Stimulated activated naive CD8-positive, alpha-beta T cell treated with anti-CD3 and anti-CD28 coated beads, Interleukin-15, amount 100 ng/mL, for 72 hours (primary cell): ENCODE data around the gene GNG7.
A peak's percentile ranks its signal among the peaks of the same experiment; 100 is the strongest.
"Not testable (repeated sequence)": the region's sequence is repeated elsewhere in the genome, so short reads cannot be mapped to it uniquely, and the experiment has no call there.

ENCODE experiments used
- ATAC-seq: fragments of 150-1000 bp; cut with Tn5 transposase; 2 replicates; pipeline ENCODE4 v1.10.0; 2021; ENCODE audit warnings: mild to moderate bottlenecking, moderate library complexity
- DNase-seq, 2 donors: peaks; one replicate each; pipeline ENCODE4 v3.0.0; 2021 to 2022
- H3K27ac Mint-ChIP-seq, 2 donors: one replicate each; pipeline ENCODE4 v1.8.0; 2022; ENCODE audit warnings: mild to moderate bottlenecking in 2 of 2, mixed read lengths in 2 of 2, moderate library complexity in 2 of 2
- H3K27me3 Mint-ChIP-seq: one replicate; pipeline ENCODE4 v1.8.0; 2022; ENCODE audit warnings: mixed read lengths
- H3K4me1 Mint-ChIP-seq: one replicate; pipeline ENCODE4 v1.8.0; 2022; ENCODE audit warnings: mild to moderate bottlenecking, mixed read lengths
- H3K4me3 Mint-ChIP-seq, 2 donors: one replicate each; pipeline ENCODE4 v1.8.0; 2022; ENCODE audit warnings: mild to moderate bottlenecking in 2 of 2, mixed read lengths in 2 of 2, moderate library complexity in 1 of 2
- H3K9me3 Mint-ChIP-seq, 2 donors: one replicate each; pipeline ENCODE4 v1.8.0; 2022; ENCODE audit warnings: mixed read lengths in 2 of 2

The GNG7 gene

DNA sequence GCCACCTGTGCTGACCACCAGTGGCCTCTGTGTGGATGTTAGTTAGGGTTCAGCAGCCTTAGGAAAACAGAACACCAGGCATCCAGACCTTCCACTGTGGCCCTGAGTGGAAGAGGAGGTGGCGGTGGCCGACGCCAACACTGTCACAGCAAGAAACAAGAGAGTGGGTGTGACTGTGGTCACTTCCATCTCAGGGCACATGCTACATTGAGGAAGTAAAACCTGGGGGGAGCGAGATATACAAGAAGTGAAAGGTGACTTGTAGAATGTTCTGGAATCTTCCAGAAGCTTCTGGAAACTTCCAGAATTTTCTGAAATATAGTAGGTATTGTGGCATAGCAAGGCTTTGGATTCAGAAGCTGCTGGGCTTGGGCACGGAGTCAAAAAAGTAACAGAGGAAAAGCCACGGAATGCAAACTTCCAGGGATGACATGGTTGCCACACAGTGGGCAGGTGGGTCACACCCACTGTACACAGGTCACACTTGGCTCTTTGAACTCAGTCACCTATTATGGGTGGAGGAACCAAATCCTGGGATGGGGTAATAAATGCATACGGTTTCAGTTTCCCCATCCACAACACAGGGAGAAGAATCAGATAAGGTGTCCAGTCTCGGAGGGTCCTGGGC is 24.3 kb downstream of the GNG7 start:
- no peaks in the 10 kb centered on the region for H3K27me3 Mint-ChIP-seq
- DNase-seq (no peak), ATAC-seq (no peak)
- H3K27ac Mint-ChIP-seq: no peak overlapping the region
- peaks cover 0 to 14% of the 10 kb centered on the region in 2 donors for H3K9me3 Mint-ChIP-seq
- H3K4me1 Mint-ChIP-seq: no peaks in the 10 kb centered on the region
- no peak overlapping the region for H3K4me3 Mint-ChIP-seq

DNA sequence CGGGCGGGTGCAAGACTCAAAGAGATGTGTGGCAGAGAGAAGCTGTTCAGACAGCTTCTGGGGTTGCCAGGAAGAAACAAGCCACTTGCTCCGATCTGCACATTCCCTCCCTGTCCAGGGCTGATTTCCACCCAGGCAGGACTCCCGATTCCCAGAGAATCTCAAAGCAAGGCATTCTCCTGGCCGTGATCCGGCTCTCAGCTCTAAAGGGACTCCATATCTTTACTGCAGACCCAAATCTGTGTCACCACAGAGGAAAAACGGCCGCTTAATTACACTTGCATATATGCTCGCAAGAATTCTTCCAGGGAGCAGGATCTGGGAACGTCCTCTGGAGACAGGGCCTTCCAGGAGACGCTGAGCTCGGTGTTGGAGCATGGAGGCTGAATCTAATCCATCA is 25.7 kb downstream of the GNG7 start:
- no peaks in the 10 kb centered on the region for H3K4me1 Mint-ChIP-seq
- H3K9me3 Mint-ChIP-seq: peaks cover 0 to 14% of the 10 kb centered on the region in 2 donors
- no peak overlapping the region for H3K27ac Mint-ChIP-seq
- no peaks in the 10 kb centered on the region for H3K27me3 Mint-ChIP-seq
- DNase-seq (no peak), ATAC-seq (no peak)
- H3K4me3 Mint-ChIP-seq: no peak overlapping the region

DNA sequence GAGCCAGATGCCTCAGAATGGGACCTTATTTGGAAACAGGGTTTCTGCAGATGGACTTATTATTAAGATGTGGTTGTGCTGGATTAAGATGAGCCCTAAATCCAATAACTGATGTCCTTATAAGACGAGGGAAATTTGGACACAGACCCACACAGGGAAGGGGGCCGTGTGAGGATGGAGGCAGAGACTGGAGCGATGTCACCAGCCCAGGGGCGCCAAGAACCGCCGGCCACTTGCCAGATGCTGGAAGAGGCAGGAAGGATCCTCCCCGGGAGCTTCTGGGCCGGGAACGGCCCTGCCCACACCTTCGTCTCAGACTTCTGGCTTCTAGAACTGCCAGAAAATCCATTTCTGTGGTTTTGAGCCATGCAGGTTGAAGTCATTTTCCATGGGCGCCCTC is 26.6 kb downstream of the GNG7 start:
- no peak for DNase-seq
- Mint-ChIP-seq H3K27ac (no peak overlapping the region), H3K27me3 (no peaks in the 10 kb centered on the region), H3K4me3 (no peak overlapping the region), H3K4me1 (no peaks in the 10 kb centered on the region), H3K9me3 (peaks cover 0 to 14% of the 10 kb centered on the region in 2 donors)
- no peak for ATAC-seq

DNA sequence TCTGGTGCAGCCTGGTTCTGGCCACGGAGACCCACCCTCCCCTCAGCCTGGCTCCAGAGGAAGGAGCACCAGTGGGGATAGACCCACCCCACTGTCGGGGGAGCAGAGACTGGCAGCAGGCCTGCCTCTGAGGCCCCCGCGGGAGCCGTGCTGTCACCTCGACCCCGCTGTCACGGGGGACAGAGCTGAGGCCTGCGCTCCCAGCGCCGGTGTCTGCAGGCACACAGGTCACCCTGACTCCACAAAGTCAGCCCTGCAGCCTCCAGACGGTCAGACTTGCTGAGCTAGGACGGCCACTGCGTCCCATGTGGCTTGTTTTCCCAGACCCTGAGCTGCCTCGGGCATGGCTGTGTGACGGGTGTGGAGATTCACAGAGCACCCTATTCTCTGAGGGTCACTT is 32.3 kb downstream of the GNG7 start:
- H3K9me3 Mint-ChIP-seq: no peaks in the 10 kb centered on the region
- DNase-seq (no peak), ATAC-seq (no peak)
- no peaks in the 10 kb centered on the region for H3K4me1 Mint-ChIP-seq
- H3K4me3 Mint-ChIP-seq: no peak overlapping the region
- H3K27ac Mint-ChIP-seq: no peak overlapping the region
- no peaks in the 10 kb centered on the region for H3K27me3 Mint-ChIP-seq

DNA sequence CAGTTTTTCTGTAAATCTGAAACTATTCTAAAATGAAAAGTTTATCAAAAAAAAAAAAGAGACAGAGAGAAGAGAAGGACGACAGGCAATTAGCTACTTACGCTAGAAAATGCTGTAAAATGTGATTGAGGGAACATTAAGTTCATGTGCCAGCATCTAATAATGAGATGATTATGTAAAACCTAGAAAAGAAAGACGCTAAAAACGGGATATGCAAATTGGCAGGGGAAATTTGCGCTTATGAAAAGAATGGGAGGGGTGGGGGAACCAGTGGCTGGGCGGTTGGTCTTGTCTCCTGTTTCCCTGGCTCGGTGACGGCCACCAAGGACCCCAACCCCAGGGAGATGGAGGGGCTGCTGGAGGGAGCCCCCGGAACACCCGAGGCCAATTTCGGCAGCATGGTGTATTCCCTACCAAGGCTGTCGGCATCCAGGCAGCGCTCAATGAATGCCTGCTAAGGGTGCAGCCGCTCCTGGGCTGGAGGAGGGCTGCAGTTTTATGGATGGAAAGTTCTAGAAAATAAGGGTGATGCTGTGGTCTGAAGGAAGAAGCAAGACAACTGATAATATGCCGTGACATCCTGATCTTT is 34.2 kb downstream of the GNG7 start:
- no peaks in the 10 kb centered on the region for H3K9me3 Mint-ChIP-seq
- no peak for ATAC-seq
- no peak for DNase-seq
- no peak overlapping the region for H3K4me3 Mint-ChIP-seq
- no peaks in the 10 kb centered on the region for H3K27me3 Mint-ChIP-seq
- H3K27ac Mint-ChIP-seq: no peak overlapping the region
- no peaks in the 10 kb centered on the region for H3K4me1 Mint-ChIP-seq

DNA sequence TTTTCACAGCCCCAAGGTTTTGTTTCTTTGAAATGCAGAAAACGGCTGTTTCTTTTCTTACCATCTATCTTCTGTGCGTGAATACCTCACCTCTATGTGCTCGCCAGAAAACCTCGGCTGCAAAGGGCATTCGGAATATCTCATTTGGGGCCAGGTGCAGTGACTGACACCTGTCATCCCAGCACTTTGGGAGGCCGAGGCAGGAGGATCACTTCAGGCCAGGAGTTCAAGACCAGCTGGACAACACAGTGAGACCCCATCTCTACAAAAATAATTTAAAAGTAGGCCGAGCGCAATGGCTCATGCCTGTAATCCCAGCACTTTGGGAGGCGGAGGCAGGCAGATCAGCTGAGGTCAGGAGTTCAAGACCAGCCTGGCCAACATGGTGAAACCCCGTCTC is 35.1 kb downstream of the GNG7 start:
- not testable (repeated sequence) for H3K4me1 Mint-ChIP-seq, ATAC-seq, H3K27me3 Mint-ChIP-seq, H3K9me3 Mint-ChIP-seq, DNase-seq, H3K4me3 Mint-ChIP-seq
- H3K27ac Mint-ChIP-seq: peak overlapping the region in 1 of 2 donors; percentile 28

DNA sequence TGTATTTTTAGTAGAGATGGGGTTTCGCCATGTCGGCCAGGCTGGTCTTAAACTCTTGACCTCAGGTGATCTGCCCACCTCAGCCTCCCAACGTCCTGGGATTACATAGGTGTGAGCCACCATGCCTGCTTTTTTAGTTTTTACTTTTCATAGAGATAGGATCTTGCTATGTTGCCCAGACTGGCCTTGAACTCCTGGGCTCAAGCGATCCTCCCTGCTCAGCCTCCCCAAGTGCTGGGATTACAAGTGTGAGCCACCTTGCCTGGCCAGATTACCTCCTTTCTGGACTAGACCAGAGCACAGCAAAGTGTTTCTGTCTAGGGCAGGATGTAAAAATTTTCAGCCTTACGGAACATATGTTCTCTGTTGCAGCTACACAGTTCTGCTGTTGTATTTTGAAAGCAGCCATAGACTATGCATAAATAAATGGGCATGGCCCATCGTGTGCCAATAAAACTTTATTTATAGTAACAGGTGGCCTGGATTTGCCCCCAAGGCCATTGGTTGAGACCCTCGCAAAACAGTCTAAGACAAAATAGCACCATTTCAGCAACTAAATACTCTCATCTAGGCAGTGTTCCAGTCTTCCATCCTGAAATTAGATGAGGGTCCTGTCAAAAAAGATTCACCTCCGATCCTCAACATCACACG is 36.0 kb downstream of the GNG7 start:
- Mint-ChIP-seq H3K27me3 (no peaks in the 10 kb centered on the region), H3K9me3 (no peaks in the 10 kb centered on the region), H3K4me3 (no peak overlapping the region), H3K27ac (peak overlapping the region in 1 of 2 donors; percentile 52), H3K4me1 (no peaks in the 10 kb centered on the region)
- ATAC-seq: no peak
- DNase-seq: no peak

DNA sequence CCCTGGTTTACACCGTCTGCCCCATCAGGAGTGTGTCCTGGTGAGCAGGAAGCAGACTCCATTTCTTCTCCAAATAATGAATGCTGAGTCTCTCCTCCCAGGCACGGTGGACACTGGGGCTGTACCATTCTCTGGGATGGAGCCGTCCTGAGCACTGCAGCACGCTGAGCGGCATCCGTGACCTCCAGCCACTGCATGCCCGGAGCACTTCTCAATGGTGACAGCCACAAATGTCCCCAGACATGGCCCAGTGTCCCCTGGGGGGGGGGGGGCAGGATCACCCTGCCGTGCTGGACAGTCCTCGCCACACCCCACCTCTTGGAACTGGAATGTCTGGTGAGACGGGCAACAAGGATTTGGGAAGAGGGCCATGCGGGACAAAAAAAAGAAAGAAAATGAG is 37.4 kb downstream of the GNG7 start:
- no peak overlapping the region for H3K27ac Mint-ChIP-seq
- H3K4me1 Mint-ChIP-seq: no peaks in the 10 kb centered on the region
- ATAC-seq (no peak), DNase-seq (no peak)
- H3K9me3 Mint-ChIP-seq: no peaks in the 10 kb centered on the region
- H3K27me3 Mint-ChIP-seq: no peaks in the 10 kb centered on the region
- H3K4me3 Mint-ChIP-seq: no peak overlapping the region

DNA sequence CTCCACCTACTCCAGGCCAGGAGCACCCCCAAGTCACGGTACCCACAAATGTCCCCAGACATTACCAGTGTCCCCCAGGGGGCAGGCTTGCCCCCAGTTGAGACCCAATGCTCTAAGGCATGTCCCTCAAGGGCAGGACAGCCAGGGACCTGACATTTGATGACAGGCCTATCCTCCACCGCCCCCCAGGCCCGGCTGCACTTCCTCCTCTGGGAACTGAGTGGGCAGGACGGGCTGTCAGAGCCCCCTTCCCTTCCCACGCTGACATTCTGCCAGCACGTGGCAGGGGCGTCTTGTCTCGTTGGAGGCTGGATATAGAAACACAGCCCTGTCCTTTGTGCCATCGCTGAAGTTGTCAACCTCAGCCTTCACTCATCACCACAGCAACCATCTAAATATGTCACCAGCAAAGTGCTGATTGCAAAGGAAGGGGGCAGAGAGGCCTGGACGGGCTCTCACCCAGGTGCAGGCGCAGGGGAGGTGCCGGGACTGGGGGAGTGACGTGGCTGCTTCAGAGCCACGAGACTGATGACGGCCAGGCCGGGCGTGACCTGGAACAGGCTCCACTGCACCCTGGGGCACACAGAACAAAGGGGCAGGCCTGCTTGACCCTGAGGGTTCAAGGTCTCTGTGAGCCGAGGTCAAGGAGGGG is 38.4 kb downstream of the GNG7 start:
- Mint-ChIP-seq H3K27ac (no peak overlapping the region), H3K27me3 (no peaks in the 10 kb centered on the region), H3K9me3 (no peaks in the 10 kb centered on the region), H3K4me1 (no peaks in the 10 kb centered on the region), H3K4me3 (no peak overlapping the region)
- no peak for DNase-seq
- no peak for ATAC-seq

DNA sequence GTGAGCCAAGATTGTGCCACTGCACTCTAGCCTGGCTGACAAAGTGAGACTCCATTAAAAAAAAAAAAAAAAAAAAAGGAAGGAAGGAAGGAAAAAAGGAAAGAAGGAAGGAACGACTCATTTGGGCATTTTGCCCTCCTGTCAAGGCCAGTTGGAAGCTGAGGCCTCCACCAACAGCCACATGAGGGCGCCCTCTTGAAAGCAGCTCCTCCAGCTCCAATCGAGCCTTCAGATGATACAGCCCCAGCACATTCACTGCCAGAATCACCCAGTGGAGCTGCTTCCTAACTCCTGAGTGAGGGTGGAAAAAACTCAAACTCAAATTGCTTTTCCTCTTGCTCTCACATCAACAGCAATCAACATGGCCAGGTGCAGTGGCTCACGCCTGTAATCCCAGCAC is 40.9 kb downstream of the GNG7 start:
- H3K27ac Mint-ChIP-seq: no peak overlapping the region
- no peaks in the 10 kb centered on the region for H3K27me3 Mint-ChIP-seq
- no peaks in the 10 kb centered on the region for H3K9me3 Mint-ChIP-seq
- no peak overlapping the region for H3K4me3 Mint-ChIP-seq
- DNase-seq (no peak), ATAC-seq (no peak)
- no peaks in the 10 kb centered on the region for H3K4me1 Mint-ChIP-seq

DNA sequence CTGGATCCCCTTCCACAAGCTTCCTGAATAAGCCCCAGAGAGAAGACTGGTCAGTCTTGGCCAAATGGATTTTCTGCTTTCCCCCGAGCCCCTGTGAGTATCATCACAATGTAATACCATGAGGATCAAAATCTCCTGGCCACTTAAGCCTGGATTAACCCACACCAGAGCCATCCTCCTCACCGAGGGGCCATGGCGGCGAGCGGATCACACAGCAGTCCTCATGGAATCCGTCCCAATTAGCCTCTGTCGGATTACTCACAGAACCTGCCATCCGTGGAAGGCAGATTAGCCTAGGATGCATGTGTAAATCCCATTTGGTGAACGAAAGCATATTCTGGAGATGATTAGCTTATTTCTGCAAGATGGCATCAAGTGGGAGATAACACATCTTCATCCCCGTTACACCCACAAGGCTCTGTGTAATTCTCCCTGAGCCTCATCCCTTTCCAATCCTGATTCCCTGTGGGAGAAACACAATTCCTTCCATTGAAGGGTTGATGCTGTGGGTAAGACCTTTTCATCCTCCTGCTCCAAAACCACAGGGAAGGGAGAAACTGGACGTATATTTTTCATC is 42.5 kb downstream of the GNG7 start:
- Mint-ChIP-seq H3K27ac (no peak overlapping the region), H3K9me3 (no peaks in the 10 kb centered on the region), H3K27me3 (no peaks in the 10 kb centered on the region), H3K4me3 (no peak overlapping the region), H3K4me1 (no peaks in the 10 kb centered on the region)
- ATAC-seq (no peak), DNase-seq (no peak)

DNA sequence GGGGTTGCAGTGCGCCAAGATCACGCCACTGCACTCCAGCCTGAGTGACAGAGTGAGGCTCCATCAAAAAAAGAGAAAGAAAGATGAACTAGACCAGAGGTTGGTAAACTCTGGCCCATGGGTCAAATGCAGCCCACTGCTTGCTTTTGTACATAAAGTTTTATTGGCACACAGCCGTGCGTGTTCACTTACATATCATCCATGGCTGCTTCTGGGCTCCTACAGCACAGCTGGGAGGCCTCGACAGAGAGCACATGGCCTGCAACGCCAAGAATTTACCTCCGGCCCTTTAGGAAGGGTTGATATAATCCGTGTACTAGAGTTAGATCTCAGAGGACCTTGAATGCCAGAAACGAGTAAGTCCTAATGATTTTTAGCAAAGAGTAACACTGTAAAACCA is 46.0 kb downstream of the GNG7 start:
- DNase-seq (no peak), ATAC-seq (no peak)
- Mint-ChIP-seq H3K27ac (peak overlapping the region in 1 of 2 donors; percentile 59), H3K4me1 (no peaks in the 10 kb centered on the region), H3K4me3 (no peak overlapping the region), H3K27me3 (no peaks in the 10 kb centered on the region), H3K9me3 (no peaks in the 10 kb centered on the region)

DNA sequence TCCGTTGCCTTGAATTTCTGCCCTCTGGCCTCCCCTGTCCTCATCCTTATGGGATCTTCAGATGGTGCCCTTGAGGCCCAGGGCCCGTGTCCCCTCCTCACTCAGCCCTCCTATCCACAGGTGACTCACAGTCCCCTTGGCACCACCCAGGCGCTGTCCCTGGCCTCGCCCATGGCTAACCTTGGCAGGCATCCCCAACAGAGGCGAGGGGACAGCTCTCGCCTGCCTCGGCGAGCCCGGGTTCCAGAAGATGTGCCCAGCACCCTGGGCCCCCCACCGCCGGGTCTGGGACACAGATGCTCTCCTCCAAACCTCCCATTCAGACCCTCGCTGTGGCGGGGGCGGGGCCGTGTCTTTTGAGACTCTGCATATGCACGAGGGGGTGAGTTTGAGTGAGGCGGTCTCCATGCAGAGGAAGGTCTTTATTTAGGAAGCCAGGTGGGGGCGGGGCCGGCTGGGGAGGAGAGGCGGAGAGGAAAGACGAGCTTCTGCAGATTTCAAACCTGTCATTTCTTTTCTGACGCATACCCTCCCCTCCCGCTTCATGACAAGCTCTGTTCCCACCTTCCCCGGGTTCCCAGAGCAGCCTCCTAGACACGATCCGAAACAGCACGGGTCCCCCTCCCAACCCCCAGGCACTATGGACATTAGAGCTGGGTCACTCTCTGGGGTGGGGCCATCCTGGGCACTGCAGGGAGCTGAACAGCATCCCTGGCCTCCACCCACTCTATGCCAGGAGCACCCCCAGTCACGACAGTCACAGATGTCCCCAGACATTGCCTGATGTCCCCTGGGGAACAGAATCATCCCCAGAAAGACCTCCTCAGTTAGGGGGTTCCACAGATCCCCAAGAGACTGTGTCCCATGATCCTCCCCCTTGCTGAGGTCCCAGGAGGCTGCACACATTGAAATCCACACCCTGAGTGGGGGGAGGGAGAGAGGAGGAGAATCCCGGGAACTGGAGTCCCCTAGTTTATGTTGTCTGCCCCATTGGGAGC is 48.5 kb downstream of the GNG7 start:
- ATAC-seq: no peak

DNA sequence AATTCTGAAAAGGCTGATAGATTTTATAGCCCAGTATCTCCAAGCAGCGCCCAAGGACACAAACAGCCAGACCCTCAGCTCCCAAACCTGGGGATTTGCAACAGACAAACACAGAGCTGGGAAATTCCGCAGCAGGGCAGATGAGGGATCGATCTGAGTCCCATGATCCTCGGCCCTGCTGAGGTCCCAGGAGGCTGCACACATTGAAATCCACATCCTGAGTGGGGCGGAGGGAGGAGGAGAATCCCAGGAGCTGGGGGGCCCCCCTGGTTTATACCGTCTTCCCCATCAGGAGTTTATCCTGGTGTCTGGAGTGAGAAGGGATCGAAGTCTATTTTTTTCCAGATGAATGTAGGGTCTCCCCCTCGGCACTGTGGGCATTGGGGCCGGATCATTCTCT is 49.3 kb downstream of the GNG7 start:
- DNase-seq: no peak
- Mint-ChIP-seq H3K4me3 (no peak overlapping the region), H3K4me1 (no peaks in the 10 kb centered on the region), H3K27ac (no peak overlapping the region), H3K27me3 (no peaks in the 10 kb centered on the region), H3K9me3 (no peaks in the 10 kb centered on the region)
- ATAC-seq: no peak

More for the DNA sequence above, 48.5 kb downstream of the GNG7 start:
- Mint-ChIP-seq H3K9me3 (no peaks in the 10 kb centered on the region), H3K4me3 (no peak overlapping the region), H3K27ac (peak overlapping the region in 1 of 2 donors; percentile 54), H3K4me1 (no peaks in the 10 kb centered on the region), H3K27me3 (no peaks in the 10 kb centered on the region)
- DNase-seq: no peak

DNA sequence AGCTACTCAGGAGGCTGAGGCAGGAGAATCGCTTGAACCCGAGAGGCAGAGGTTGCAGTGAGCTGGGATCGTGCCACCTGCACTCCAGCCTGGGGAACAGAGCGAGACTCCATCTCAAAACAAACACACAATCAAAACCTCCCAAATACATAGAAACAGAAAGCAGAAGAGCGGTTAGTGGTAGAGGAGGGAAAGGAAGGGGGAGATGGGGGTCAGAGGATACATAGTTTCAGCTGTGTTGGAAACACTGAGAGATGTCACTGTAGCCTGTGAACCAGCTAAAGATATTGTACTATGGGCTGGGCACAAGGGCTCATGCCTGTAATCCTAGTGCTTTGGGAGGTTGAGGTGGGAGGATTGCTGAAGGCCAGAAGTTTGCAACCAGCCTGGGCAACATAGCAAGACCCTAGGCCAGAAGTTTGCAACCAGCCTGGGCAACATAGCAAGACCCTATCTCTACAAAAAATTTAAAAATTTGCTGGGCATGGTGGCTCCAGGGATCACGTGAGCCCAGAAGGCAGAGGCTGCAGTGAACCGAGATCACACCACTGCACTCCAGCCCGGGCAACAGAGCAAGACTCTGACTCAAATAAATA is 49.9 kb downstream of the GNG7 start:
- DNase-seq (no peak), ATAC-seq (no peak)
- Mint-ChIP-seq H3K27me3 (no peaks in the 10 kb centered on the region), H3K4me3 (no peak overlapping the region), H3K9me3 (no peaks in the 10 kb centered on the region), H3K4me1 (no peaks in the 10 kb centered on the region), H3K27ac (no peak overlapping the region)
